ENCODE data around the gene AATK.
"Not testable (repeated sequence)": the region's sequence is repeated elsewhere in the genome, so short reads cannot be mapped to it uniquely, and the experiment has no call there.

AATK gene

DNA sequence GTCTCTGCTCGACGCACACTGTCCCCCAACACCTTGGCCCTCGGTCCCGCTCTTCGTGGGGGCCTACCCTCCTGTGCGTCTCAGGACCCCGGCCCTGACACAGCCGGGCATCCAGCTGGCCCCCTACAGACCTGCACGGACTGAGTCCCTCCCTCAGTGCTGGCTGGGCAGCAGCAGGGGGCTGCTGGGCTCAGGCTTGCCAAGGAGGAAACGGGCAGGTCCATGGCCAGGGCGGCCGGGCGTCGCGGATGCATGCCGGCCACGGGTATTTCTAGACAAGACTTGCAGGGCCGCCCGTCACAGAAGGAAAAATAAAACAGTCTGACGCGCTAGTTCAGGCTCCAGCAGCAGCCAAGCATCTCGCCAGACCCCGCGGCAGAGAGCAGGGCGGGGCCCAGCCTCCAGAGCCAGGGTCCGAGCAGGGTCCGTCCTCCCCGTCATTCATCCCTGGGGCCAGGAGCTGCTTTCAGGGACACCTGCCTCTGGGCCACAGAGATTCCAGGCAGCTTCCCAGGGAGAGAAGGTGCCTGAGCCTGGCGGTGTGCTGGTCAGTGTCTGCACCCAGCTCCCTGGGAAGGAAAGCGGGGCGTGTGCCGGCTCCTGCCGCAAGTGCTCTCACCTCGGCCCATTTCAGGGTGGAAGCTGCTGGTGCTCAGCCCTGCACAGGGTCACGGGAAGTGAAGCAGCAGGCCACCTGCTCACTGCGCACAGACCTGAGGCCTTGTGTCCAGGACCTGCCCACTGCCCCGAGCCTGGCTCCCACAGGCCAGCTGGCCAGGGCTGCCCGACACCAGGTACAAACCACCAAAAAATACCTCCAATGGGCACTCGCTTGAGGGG is 8.0 kb downstream of the AATK start:
- no peak for FAIRE-seq
- TF ChIP-seq POLR2A (IDR thresholded peaks at IDR 0.05; ENCODE audit: low read depth, low read length): no peak
- TF ChIP-seq TAF1 (IDR thresholded peaks at IDR 0.05; ENCODE audit: borderline replicate concordance, low read depth, low read length): no peak
- TF ChIP-seq POLR2AphosphoS5 (IDR thresholded peaks at IDR 0.05; ENCODE audit: low read depth, low read length): no peak
- DNase-seq (ENCODE audit: insufficient read length): no peak

- DNase-seq (ENCODE audit: insufficient read length): no peak
- no peak for FAIRE-seq
- TF ChIP-seq TAF1 (IDR thresholded peaks at IDR 0.05; ENCODE audit: borderline replicate concordance, low read depth, low read length) (no peak), POLR2A (IDR thresholded peaks at IDR 0.05; ENCODE audit: low read depth, low read length) (no peak), POLR2AphosphoS5 (IDR thresholded peaks at IDR 0.05; ENCODE audit: low read depth, low read length) (no peak)
Observed at GRCh38 chr17:81156866-81157805, 8.9 kb downstream of the AATK start.

DNA sequence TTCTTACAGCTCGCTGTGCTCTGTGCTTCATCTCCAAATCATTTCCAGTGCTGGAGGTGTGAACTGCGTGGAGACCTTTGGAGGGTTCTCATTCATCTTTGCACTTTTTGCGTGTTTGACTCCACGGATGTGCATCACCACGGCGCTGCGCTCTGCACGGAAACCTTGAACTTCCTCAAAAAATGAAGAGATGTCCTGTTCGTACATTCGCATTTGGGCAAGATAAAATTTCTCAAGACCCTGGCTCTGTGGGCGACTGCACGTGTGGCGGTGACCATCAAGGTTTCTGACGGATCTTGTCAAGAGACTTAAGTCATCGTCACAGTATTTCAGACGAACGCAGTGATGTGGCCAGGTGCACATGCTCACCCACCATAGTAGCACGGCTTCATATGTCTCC is 11.1 kb downstream of the AATK start:
- FAIRE-seq: no peak
- DNase-seq (ENCODE audit: insufficient read length): no peak
- TF ChIP-seq POLR2A (IDR thresholded peaks at IDR 0.05; ENCODE audit: low read depth, low read length) (no peak), TAF1 (IDR thresholded peaks at IDR 0.05; ENCODE audit: borderline replicate concordance, low read depth, low read length) (no peak), POLR2AphosphoS5 (IDR thresholded peaks at IDR 0.05; ENCODE audit: low read depth, low read length) (no peak)

DNA sequence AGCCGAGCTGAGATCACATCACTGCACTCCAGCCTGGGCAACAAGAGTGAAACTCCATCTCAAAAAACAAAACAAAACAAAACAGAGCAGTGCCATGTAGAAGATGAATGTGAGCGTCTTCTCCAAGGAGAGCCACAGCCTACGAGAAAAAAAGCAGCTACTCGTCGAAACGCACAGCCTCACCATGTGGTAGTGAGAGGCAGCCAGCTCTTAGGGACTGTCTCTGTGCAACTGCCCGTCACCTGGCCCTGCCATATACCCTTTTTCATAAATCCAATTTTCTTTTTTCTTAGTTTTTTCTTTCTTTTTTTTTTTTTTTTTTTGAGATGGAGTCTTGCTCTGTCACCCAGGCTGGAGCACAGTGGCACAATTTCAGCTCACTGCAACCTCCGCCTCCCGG is 12.0 kb downstream of the AATK start:
- not testable (repeated sequence) for FAIRE-seq; DNase-seq (ENCODE audit: insufficient read length)

GRCh38 chr17:81153340-81153803 is 12.6 kb downstream of the AATK start:
- no peak for DNase-seq (ENCODE audit: insufficient read length)
- FAIRE-seq: no peak
- TF ChIP-seq POLR2AphosphoS5 (IDR thresholded peaks at IDR 0.05; ENCODE audit: low read depth, low read length) (no peak), TAF1 (IDR thresholded peaks at IDR 0.05; ENCODE audit: borderline replicate concordance, low read depth, low read length) (no peak), POLR2A (IDR thresholded peaks at IDR 0.05; ENCODE audit: low read depth, low read length) (no peak)

DNA sequence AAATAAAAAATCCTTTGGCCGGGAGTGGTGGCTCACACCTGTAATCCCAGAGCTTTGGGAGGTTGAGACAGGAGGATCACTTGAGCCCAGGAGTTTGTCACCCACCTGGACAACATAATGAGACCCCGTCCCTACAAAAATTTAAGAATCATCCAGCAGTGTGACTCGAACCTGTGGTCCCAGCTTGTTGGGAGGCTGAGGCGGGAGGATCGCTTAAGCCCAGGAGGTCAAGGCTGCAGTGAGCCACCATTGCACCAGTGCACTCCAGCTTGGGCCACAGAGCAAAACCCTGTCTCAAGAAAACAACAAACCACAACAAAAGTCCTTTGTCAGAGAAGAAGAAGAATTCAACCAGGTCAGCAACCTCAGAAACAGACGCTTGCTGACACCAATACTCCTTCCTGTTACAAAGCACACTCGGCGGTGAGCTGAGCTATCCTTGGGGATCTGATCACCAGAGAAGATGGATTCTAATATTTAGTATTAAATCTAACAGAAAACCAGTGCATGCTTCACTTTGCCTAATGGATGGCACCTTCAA is 13.7 kb downstream of the AATK start:
- DNase-seq (ENCODE audit: insufficient read length) (no peak), FAIRE-seq (no peak)
- TF ChIP-seq TAF1 (IDR thresholded peaks at IDR 0.05; ENCODE audit: borderline replicate concordance, low read depth, low read length): no peak
- no peak for TF ChIP-seq POLR2A (IDR thresholded peaks at IDR 0.05; ENCODE audit: low read depth, low read length)
- TF ChIP-seq POLR2AphosphoS5 (IDR thresholded peaks at IDR 0.05; ENCODE audit: low read depth, low read length): no peak

DNA sequence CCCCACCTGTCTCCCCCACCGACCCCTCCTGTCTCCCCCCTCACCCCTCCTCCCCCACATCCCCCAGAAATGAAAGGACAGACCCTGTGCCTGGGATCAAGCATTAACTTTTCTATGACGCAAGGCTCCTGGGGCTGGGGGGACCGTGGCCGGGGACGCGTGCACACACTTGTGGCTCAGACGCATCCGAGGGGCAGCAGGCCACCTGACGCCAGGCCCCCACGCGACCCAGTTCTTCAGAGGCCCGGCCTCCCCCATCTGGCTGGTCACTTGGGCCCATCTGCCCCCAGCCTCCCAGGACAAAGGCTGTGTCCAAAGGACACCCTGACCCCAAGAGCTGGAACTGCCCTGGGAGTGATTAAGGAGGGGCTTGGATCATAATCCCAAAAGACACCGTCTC is 14.7 kb downstream of the AATK start:
- DNase-seq (ENCODE audit: insufficient read length) (no peak), FAIRE-seq (no peak)
- TF ChIP-seq TAF1 (IDR thresholded peaks at IDR 0.05; ENCODE audit: borderline replicate concordance, low read depth, low read length): no peak
- TF ChIP-seq POLR2AphosphoS5 (IDR thresholded peaks at IDR 0.05; ENCODE audit: low read depth, low read length): no peak

DNA sequence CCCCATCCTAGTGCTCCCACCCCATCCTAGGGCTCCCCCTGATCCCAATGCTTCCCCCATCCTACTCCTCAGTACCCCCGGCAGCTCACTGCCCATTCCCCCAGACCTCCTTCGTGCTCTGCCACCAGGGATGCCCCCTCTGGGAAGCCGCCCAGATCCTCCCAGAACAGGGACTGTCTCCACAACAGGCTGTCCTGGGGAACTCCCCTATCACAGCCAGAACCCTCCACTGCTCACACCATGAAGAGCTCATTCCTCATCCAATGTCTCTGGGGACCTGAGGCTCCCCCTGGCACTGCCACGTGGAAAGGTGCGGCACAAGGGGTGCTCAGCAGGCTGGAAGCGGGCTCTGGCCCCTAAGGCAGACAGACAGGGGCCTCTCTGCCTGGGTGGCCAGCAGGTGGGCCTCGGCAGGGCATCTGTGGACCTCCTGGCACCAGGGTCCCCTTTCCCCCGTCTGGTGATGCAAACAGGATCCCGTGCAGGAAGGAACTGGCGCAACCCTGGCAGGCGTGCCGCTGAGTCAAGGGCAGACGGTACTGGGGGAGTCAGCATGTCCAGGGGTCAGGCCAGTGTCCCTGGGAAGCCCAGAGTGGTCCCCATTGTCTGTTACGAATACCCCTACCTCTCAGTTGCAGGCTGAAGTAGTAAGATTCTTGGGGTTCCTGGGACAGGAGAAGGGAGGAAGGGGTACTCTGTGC is 15.5 kb downstream of the AATK start:
- FAIRE-seq: no peak

GRCh38 chr17:81148986-81149533 is 17.0 kb downstream of the AATK start:
- no peak for TF ChIP-seq POLR2A (IDR thresholded peaks at IDR 0.05; ENCODE audit: low read depth, low read length)
- TF ChIP-seq POLR2AphosphoS5 (IDR thresholded peaks at IDR 0.05; ENCODE audit: low read depth, low read length): no peak
- TF ChIP-seq TAF1 (IDR thresholded peaks at IDR 0.05; ENCODE audit: borderline replicate concordance, low read depth, low read length): no peak
- FAIRE-seq (no peak), DNase-seq (ENCODE audit: insufficient read length) (no peak)

More for the DNA sequence above, 15.5 kb downstream of the AATK start:
- TF ChIP-seq POLR2A (IDR thresholded peaks at IDR 0.05; ENCODE audit: low read depth, low read length): no peak
- no peak for TF ChIP-seq TAF1 (IDR thresholded peaks at IDR 0.05; ENCODE audit: borderline replicate concordance, low read depth, low read length)
- no peak for TF ChIP-seq POLR2AphosphoS5 (IDR thresholded peaks at IDR 0.05; ENCODE audit: low read depth, low read length)
- DNase-seq (ENCODE audit: insufficient read length): no peak

DNA sequence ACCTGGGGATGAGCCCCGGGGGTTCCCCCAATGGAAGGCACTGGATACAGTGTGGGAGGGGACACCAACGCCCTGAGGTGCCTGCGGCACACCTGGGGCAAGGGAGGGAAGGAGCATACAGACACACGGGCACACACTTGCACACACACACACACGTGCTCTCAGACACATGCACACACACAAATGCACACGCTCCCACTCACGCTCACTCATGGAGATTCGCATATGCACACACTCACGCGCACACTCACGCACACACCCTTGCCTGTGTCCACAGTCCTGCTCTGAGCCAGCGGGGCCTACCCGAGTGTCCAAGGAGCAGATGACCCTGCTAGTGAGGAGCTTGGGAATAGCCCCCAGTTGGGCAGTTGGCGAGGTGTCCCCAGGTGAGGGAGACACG is 17.4 kb downstream of the AATK start:
- DNase-seq (ENCODE audit: insufficient read length) (no peak), FAIRE-seq (no peak)
- peak; percentile 32; the same call in 1 of the 2 replicates for TF ChIP-seq POLR2AphosphoS5 (IDR thresholded peaks at IDR 0.05; ENCODE audit: low read depth, low read length)
- TF ChIP-seq POLR2A (IDR thresholded peaks at IDR 0.05; ENCODE audit: low read depth, low read length): no peak

- no peak for DNase-seq (ENCODE audit: insufficient read length)
- FAIRE-seq: no peak
- TF ChIP-seq POLR2A (IDR thresholded peaks at IDR 0.05; ENCODE audit: low read depth, low read length) (no peak), POLR2AphosphoS5 (IDR thresholded peaks at IDR 0.05; ENCODE audit: low read depth, low read length) (no peak), TAF1 (IDR thresholded peaks at IDR 0.05; ENCODE audit: borderline replicate concordance, low read depth, low read length) (no peak)
Observed at GRCh38 chr17:81147701-81148100, 18.3 kb downstream of the AATK start.

DNA sequence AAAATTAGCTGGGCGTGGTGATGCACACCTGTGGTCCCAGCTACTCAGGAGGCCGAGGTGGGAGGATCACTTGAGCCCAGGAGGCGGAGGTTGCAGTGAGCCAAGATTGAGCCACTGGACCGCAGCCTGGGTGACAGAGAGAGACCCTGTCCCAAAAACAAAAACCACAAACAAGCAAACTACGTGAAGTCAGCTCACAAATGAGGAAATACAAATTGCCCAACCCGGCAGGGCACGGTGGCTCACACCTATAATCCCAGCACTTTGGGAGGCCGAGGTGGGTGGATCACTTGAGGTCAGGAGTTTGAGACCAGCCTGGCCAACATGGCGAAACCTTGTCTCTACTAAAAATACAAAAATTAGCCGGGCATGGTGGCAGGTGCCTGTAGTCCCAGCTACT is 19.8 kb downstream of the AATK start:
- not testable (repeated sequence) for DNase-seq (ENCODE audit: insufficient read length); FAIRE-seq
